Neural cell (in vitro differentiated cells): ENCODE results near the gene F11. TPM values are rescaled to one million over a fixed set of nuclear protein-coding genes. Genes with fewer than 3 reads are reported as not detected.

ENCODE experiments used
- H2AFZ ChIP-seq: fragments of 200-600, 300-800 bp; sonication (generic), shearing (Covaris generic); 2 replicates; pipeline ENCODE4 v1.6.0; 2014; ENCODE audit warnings: low read depth, mild to moderate bottlenecking, antibody characterized with exemption, low read length, moderate library complexity
- H3F3A ChIP-seq: fragments of 200-600 bp; shearing (Covaris generic); 2 replicates; pipeline ENCODE4 v1.6.1; 2016; ENCODE audit warnings: mild to moderate bottlenecking, moderate library complexity, mixed read lengths, antibody characterized with exemption, low read length; ENCODE audit not compliant: insufficient read depth, poor library complexity, severe bottlenecking
- H3K27ac ChIP-seq: fragments of 200-600, 300-800 bp; sonication (generic), shearing (Covaris generic); 2 replicates; pipeline ENCODE4 v1.5.1; 2014; ENCODE audit warnings: mild to moderate bottlenecking, low read length, moderate library complexity
- H3K27me3 ChIP-seq: fragments of 300-800, 200-600 bp; sonication (generic), shearing (Covaris generic); 2 replicates; pipeline ENCODE4 v1.6.0; 2014; ENCODE audit warnings: mild to moderate bottlenecking, low read depth, low read length, moderate library complexity; ENCODE audit not compliant: insufficient read depth
- H3K36me3 ChIP-seq: fragments of 300-800, 200-600 bp; sonication (generic), shearing (Covaris generic); 2 replicates; pipeline ENCODE4 v1.5.1; 2014; ENCODE audit warnings: mild to moderate bottlenecking, antibody characterized with exemption, low read length, moderate library complexity; ENCODE audit not compliant: insufficient read depth
- H3K4me2 ChIP-seq: fragments of 300-800, 200-600 bp; sonication (generic), shearing (Covaris generic); 2 replicates; pipeline ENCODE4 v1.6.0; 2014; ENCODE audit warnings: mild to moderate bottlenecking, low read length
- H3K4me3 ChIP-seq: fragments of 300-800, 200-600 bp; sonication (generic), shearing (Covaris generic); 2 replicates; pipeline ENCODE4 v1.5.1; 2014; ENCODE audit warnings: mild to moderate bottlenecking, low read length, moderate library complexity
- H3K79me2 ChIP-seq: fragments of 200-600 bp; shearing (Covaris generic); replicated peaks from 2 replicates; pipeline ENCODE4 v1.6.0; 2014; ENCODE audit warnings: mild to moderate bottlenecking, low read length, moderate library complexity; ENCODE audit not compliant: insufficient read depth
- H3K9ac ChIP-seq: fragments of 300-800, 200-600 bp; sonication (generic), shearing (Covaris generic); 2 replicates; pipeline ENCODE4 v1.6.1; 2016; ENCODE audit warnings: mild to moderate bottlenecking, low read length, mixed read lengths
- H3K9me2 ChIP-seq: fragments of 200-600 bp; shearing (Covaris generic); 2 replicates; pipeline ENCODE4 v1.6.1; 2016; ENCODE audit warnings: mild to moderate bottlenecking, low read length, mixed read lengths; ENCODE audit not compliant: insufficient read depth
- H3K9me3 ChIP-seq: fragments of 200-600, 300-800 bp; sonication (generic), shearing (Covaris generic); 2 replicates; pipeline ENCODE4 v1.6.1; 2016; ENCODE audit warnings: mild to moderate bottlenecking, mixed run types, low read length, moderate library complexity, mixed read lengths
- H4K20me1 ChIP-seq: fragments of 200-600 bp; shearing (Covaris generic); 2 replicates; pipeline ENCODE4 v1.6.1; 2016; ENCODE audit warnings: mild to moderate bottlenecking, mixed run types; ENCODE audit not compliant: insufficient read depth
- CTCF ChIP-seq: fragments of 450-650 bp; IDR thresholded peaks from 2 replicates; pipeline ENCODE4 v1.5.1; 2014; ENCODE audit warnings: antibody characterized with exemption, mild to moderate bottlenecking, moderate library complexity; ENCODE audit not compliant: poor library complexity, severe bottlenecking
- EP300 ChIP-seq: fragments of 450-650 bp; conservative IDR thresholded peaks from 2 replicates; pipeline ENCODE4 v1.6.1; 2014; ENCODE audit warnings: antibody characterized with exemption, mild to moderate bottlenecking, moderate library complexity; ENCODE audit not compliant: poor library complexity, severe bottlenecking
- EZH2 ChIP-seq: fragments of 200-600, 300-800 bp; shearing (Covaris generic), sonication (generic); IDR thresholded peaks from 2 replicates; pipeline ENCODE4 v1.6.1; 2014; ENCODE audit warnings: antibody characterized with exemption, low read length, borderline replicate concordance, mild to moderate bottlenecking; ENCODE audit not compliant: insufficient read depth, poor library complexity, severe bottlenecking
- MXI1 ChIP-seq: fragments of 450-650 bp; conservative IDR thresholded peaks from 2 replicates; pipeline ENCODE4 v1.6.1; 2014; ENCODE audit warnings: antibody characterized with exemption, mild to moderate bottlenecking; ENCODE audit not compliant: poor library complexity, severe bottlenecking
- POLR2AphosphoS5 ChIP-seq: IDR thresholded peaks from 2 replicates; pipeline ENCODE4 v1.6.1; 2012
- RAD21 ChIP-seq: fragments of 450-650 bp; conservative IDR thresholded peaks from 2 replicates; pipeline ENCODE4 v1.6.1; 2014; ENCODE audit warnings: antibody characterized with exemption, mild to moderate bottlenecking, moderate library complexity
- REST ChIP-seq: IDR thresholded peaks from 2 replicates; pipeline ENCODE4 v1.6.1; 2012; ENCODE audit warnings: borderline replicate concordance
- SMC3 ChIP-seq: fragments of 450-650 bp; conservative IDR thresholded peaks from 2 replicates; pipeline ENCODE4 v1.6.1; 2014; ENCODE audit warnings: antibody characterized with exemption, mild to moderate bottlenecking, moderate library complexity; ENCODE audit not compliant: poor library complexity
- TAF1 ChIP-seq: IDR thresholded peaks from 2 replicates; pipeline ENCODE4 v1.6.1; 2012; ENCODE audit warnings: low read depth
- polyA plus RNA-seq: library from polyadenylated mRNA; depleted of rRNA; stranded (reverse); fragments of >200 nt; gene quantifications from 2 replicates; pipeline ENCODE4 v1.2.3, GENCODE V29; 2014

Gene F11
- polyA plus RNA-seq, 1 donor from 2014 or later, result not detected

- Histone ChIP-seq H3K27me3 (no peaks in the 10 kb centered on the region), H3K27ac (no peak overlapping the region), H2AFZ (no peak overlapping the region), H3K79me2 (no peaks in the 10 kb centered on the region), H4K20me1 (no peaks in the 10 kb centered on the region), H3K4me3 (no peak overlapping the region), H3F3A (no peaks in the 10 kb centered on the region), H3K9me2 (no peaks in the 10 kb centered on the region), H3K9ac (no peak overlapping the region), H3K36me3 (no peaks in the 10 kb centered on the region), H3K9me3 (no peaks in the 10 kb centered on the region), H3K4me2 (no peak overlapping the region)
- TF ChIP-seq POLR2AphosphoS5 (no peak), REST (no peak), RAD21 (no peak), SMC3 (no peak), TAF1 (no peak), EP300 (no peak), MXI1 (no peak), EZH2 (no peak), CTCF (no peak)
Measured at GRCh38 chr4:186260117-186260503, 5.9 kb upstream of the F11 start.

GRCh38 chr4:186260504-186261448, 5.2 kb upstream of the F11 start:
- Histone ChIP-seq H3F3A (no peaks in the 10 kb centered on the region), H3K27me3 (no peaks in the 10 kb centered on the region), H3K9me2 (no peaks in the 10 kb centered on the region), H3K4me3 (no peak overlapping the region), H3K79me2 (no peaks in the 10 kb centered on the region), H3K27ac (no peak overlapping the region), H3K9me3 (no peaks in the 10 kb centered on the region), H3K36me3 (no peaks in the 10 kb centered on the region), H3K9ac (no peak overlapping the region), H4K20me1 (no peaks in the 10 kb centered on the region), H3K4me2 (no peak overlapping the region), H2AFZ (no peak overlapping the region)
- TF ChIP-seq REST, result no peak
- TF ChIP-seq SMC3, result no peak
- TF ChIP-seq CTCF, result no peak
- TF ChIP-seq RAD21, result no peak
- no peak for TF ChIP-seq MXI1
- no peak for TF ChIP-seq EP300
- TF ChIP-seq EZH2, result no peak
- TF ChIP-seq POLR2AphosphoS5, result no peak
- no peak for TF ChIP-seq TAF1
